IPS-15b (cell line): ENCODE measurements around the gene CISH.

Source experiments
- H3K27me3 ChIP-seq: one replicate; pipeline ENCODE4 v1.6.1; 2013; ENCODE audit warnings: low read length; ENCODE audit not compliant: control insufficient read depth, insufficient read depth
- H3K36me3 ChIP-seq: one replicate; pipeline ENCODE4 v1.6.1; 2013; ENCODE audit warnings: low read length; ENCODE audit not compliant: control insufficient read depth, insufficient read depth
- H3K4me1 ChIP-seq: one replicate; pipeline ENCODE4 v1.6.1; 2013; ENCODE audit warnings: mild to moderate bottlenecking, low read length; ENCODE audit not compliant: control insufficient read depth, insufficient read depth
- H3K4me3 ChIP-seq: one replicate; pipeline ENCODE4 v1.5.1; 2013; ENCODE audit warnings: low read depth, low read length
- H3K9ac ChIP-seq: one replicate; pipeline ENCODE4 v1.6.1; 2013; ENCODE audit warnings: low read depth, mild to moderate bottlenecking, low read length
- H3K9me3 ChIP-seq: one replicate; pipeline ENCODE4 v1.6.1; 2013; ENCODE audit warnings: mild to moderate bottlenecking, low read length; ENCODE audit not compliant: control insufficient read depth, insufficient read depth

The CISH gene

GRCh38 chr3:50611464-50612233, at the start of gene CISH:
TSS of gene CISH (minus strand) at chr3:50611774. CDS start at chr3:50611650, 124 bp downstream.
- Histone ChIP-seq H3K9me3 (no peaks in the 10 kb centered on the region), H3K36me3 (no peaks in the 10 kb centered on the region), H3K27me3 (peaks cover 58% of the 10 kb centered on the region), H3K9ac (peak within 1 kb of the TSS; percentile 24), H3K4me1 (peaks cover 6% of the 10 kb centered on the region), H3K4me3 (peak within 1 kb of the TSS; percentile 59)

- no peak overlapping the region for H3K4me3 ChIP-seq
- no peaks in the 10 kb centered on the region for H3K27me3 ChIP-seq
These were observed 48.8 kb upstream of the CISH start for GRCh38 chr3:50660386-50660785.

GRCh38 chr3:50658831-50659230, 47.3 kb upstream of the CISH start:
- H3K4me3 ChIP-seq, result no peak overlapping the region
- H3K4me1 ChIP-seq, result no peaks in the 10 kb centered on the region
- H3K9ac ChIP-seq, result no peak overlapping the region
- no peaks in the 10 kb centered on the region for H3K36me3 ChIP-seq
- no peaks in the 10 kb centered on the region for H3K27me3 ChIP-seq
- no peaks in the 10 kb centered on the region for H3K9me3 ChIP-seq

More at GRCh38 chr3:50660386-50660785, 48.8 kb upstream of the CISH start:
- no peak overlapping the region for H3K9ac ChIP-seq
- H3K9me3 ChIP-seq, result no peaks in the 10 kb centered on the region
- H3K4me1 ChIP-seq, result no peaks in the 10 kb centered on the region
- no peaks in the 10 kb centered on the region for H3K36me3 ChIP-seq

GRCh38 chr3:50658416-50658815, 46.8 kb upstream of the CISH start:
- no peak overlapping the region for H3K9ac ChIP-seq
- no peaks in the 10 kb centered on the region for H3K4me1 ChIP-seq
- H3K9me3 ChIP-seq, result no peaks in the 10 kb centered on the region
- no peaks in the 10 kb centered on the region for H3K27me3 ChIP-seq
- no peak overlapping the region for H3K4me3 ChIP-seq
- H3K36me3 ChIP-seq, result no peaks in the 10 kb centered on the region

GRCh38 chr3:50657816-50658215, 46.2 kb upstream of the CISH start:
- no peak overlapping the region for H3K9ac ChIP-seq
- H3K36me3 ChIP-seq, result no peaks in the 10 kb centered on the region
- H3K9me3 ChIP-seq, result no peaks in the 10 kb centered on the region
- H3K4me1 ChIP-seq, result no peaks in the 10 kb centered on the region
- H3K27me3 ChIP-seq, result no peaks in the 10 kb centered on the region
- no peak overlapping the region for H3K4me3 ChIP-seq

GRCh38 chr3:50657407-50657806, 45.8 kb upstream of the CISH start:
- Histone ChIP-seq H3K9me3 (no peaks in the 10 kb centered on the region), H3K4me1 (peaks cover 2% of the 10 kb centered on the region), H3K9ac (no peak overlapping the region), H3K36me3 (no peaks in the 10 kb centered on the region), H3K27me3 (no peaks in the 10 kb centered on the region), H3K4me3 (no peak overlapping the region)

- peaks cover 7% of the 10 kb centered on the region for H3K4me1 ChIP-seq
- no peak overlapping the region for H3K9ac ChIP-seq
- H3K4me3 ChIP-seq, result no peak overlapping the region
- H3K27me3 ChIP-seq, result no peaks in the 10 kb centered on the region
- H3K36me3 ChIP-seq, result no peaks in the 10 kb centered on the region
- H3K9me3 ChIP-seq, result no peaks in the 10 kb centered on the region
These were observed 45.0 kb upstream of the CISH start for GRCh38 chr3:50656417-50657195.

- H3K9ac ChIP-seq, result no peak overlapping the region
- H3K4me3 ChIP-seq, result no peak overlapping the region
- H3K9me3 ChIP-seq, result no peaks in the 10 kb centered on the region
- H3K4me1 ChIP-seq, result peaks cover 7% of the 10 kb centered on the region
- H3K27me3 ChIP-seq, result no peaks in the 10 kb centered on the region
- no peaks in the 10 kb centered on the region for H3K36me3 ChIP-seq
These were observed 43.6 kb upstream of the CISH start for GRCh38 chr3:50655009-50655830.

- Histone ChIP-seq H3K9ac (no peak overlapping the region), H3K9me3 (no peaks in the 10 kb centered on the region), H3K4me3 (no peak overlapping the region), H3K36me3 (no peaks in the 10 kb centered on the region), H3K27me3 (no peaks in the 10 kb centered on the region), H3K4me1 (peaks cover 10% of the 10 kb centered on the region)
These were observed 42.5 kb upstream of the CISH start for GRCh38 chr3:50653937-50654595.

- Histone ChIP-seq H3K4me1 (peaks cover 10% of the 10 kb centered on the region), H3K36me3 (no peaks in the 10 kb centered on the region), H3K9me3 (no peaks in the 10 kb centered on the region), H3K4me3 (no peak overlapping the region), H3K9ac (no peak overlapping the region), H3K27me3 (no peaks in the 10 kb centered on the region)
These were observed 41.1 kb upstream of the CISH start for GRCh38 chr3:50652709-50653108.

- Histone ChIP-seq H3K4me3 (no peak overlapping the region), H3K9ac (no peak overlapping the region), H3K27me3 (no peaks in the 10 kb centered on the region), H3K9me3 (no peaks in the 10 kb centered on the region), H3K4me1 (peaks cover 10% of the 10 kb centered on the region), H3K36me3 (peaks cover 5% of the 10 kb centered on the region)
These were observed 40.5 kb upstream of the CISH start for GRCh38 chr3:50651920-50652529.
